Embryonic facial prominence (tissue), 1 donor: ENCODE measurements around the gene SLC24A3.
A peak's percentile ranks its signal among the peaks of the same experiment; 100 is the strongest.
"Not testable (repeated sequence)": the region's sequence is repeated elsewhere in the genome, so short reads cannot be mapped to it uniquely, and the experiment has no call there.

Source experiments
- DNase-seq: peaks from one replicate; pipeline ENCODE4 v3.0.0-alpha.2; 2016; ENCODE audit errors: extremely low spot score

SLC24A3 gene

DNA sequence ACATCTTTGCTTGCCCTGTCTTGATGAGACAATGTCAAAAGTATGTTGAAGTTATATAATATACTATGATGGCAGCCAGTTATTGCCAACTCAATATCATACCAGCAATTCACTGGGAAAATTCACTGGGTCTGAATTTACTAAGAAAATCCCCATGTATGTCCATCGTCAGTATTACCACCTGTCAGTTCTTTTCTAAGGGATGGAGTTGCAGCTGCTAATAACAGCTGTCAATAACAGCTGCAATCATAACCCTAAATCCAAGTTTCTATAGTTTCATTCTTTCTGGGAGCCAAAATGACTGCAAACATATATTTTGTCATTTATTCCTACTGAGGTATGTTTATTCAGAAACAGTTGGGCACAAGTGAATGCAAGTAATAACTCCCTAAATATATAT lies 413.0 kb downstream of the SLC24A3 start:
- DNase-seq, result no peak

DNA sequence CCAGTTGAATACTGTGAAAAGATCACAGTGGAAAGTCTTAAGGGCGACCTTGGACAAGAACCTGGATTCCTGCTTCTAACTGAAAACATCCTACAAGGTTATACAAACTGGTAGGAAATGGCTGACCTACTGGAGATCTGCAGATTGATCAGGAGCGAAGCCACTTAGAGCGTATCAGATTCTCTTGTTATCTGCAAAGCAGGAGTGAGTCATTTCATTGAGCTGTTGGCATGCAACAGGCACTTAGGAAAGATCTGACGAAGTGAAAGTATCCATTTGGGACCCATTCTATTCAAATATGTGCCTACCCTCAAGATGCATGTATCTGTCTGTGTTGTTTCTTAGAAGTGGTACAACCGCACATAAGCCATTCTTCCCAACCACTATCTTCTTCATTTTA lies 414.5 kb downstream of the SLC24A3 start:
- no peak for DNase-seq

DNA sequence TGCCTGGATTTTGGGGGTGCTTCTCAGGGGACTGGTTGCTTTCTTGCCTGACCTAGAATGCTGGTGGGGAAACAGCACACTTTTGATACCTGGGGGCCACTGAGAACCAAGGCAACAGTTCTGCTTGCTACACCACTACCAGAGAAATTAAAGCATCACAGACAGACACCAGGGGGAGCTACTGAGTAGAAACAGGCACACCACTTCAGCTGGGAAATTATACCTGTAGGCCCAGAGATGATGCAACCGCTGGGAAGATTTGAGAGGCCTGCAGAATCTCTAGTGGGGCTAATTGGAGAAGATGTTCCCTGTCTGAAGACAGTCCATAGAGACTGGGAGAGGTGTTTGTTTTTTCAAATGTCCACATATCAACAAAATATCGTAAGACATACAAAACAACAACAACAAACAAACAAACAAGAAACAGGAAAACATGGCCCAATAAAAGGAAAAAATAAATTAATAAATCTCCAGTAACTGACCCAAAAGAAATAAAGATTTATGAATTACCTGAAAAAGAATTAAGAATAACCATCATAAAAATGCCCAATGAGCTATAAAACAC lies 416.2 kb downstream of the SLC24A3 start:
- DNase-seq, result no peak

DNA sequence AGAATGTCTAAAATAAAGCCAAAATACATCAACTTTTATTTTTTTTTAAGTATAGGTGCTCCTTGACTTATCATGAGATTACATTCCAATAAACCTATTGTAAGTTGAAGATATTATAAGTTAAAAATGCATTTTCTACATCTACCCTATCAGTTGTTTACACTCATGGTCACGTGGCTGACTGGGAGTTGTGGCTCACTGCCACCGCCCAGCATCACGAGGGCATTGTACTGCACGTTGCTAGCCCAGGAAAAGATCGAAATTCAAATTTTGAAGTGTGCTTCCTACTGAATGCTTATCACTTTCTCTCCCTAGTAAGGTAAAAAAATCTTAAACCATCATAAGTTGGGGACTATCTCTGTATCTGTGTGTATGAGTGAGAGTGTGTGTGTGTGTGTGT lies 419.0 kb downstream of the SLC24A3 start:
- no peak for DNase-seq

DNA sequence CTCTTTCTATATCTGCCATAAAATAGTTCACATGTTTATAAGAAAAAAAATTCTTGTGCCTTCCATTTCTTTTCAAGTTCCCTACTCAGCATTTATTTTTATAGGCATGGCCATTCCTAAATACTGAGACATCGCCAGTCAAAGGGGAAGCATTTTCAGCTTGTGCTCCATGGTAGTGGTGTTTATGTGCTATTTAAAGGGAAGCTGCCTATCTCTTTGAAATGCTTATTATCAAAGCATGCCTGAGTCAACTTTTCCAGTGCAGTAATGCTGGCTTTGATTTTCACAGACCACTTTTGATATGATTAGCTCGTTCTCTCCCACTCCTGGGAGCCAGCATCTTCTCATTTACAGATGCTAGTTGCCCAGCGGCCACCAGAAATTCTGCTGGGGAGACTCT lies 421.5 kb downstream of the SLC24A3 start:
- DNase-seq, result no peak

DNA sequence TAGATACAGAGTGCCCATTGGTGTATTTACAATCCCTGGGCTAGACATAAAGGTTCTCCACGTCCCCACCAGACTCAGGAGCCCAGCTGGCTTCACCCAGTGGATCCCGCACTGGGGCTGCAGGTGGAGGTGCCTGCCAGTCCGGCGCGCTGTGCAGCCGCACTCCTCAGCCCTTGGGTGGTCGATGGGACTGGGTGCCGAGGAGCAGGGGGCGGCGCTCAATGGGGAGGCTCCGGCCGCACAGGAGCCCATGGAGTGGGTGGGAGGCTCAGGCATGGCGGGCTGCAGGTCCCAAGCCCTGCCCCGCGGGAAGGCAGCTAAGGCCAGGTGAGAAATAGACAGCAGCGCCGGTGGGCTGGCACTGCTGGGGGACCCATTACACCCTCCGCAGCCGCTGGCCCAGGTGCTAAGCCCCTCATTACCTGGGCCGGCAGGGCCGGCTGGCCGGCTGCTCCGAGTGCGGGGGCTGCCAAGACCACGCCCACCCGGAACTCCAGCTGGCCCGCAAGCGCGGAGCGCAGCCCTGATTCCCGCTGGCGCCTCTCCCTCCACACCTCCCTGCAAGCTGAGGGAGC lies 427.1 kb downstream of the SLC24A3 start:
- DNase-seq, result not testable (repeated sequence)

DNA sequence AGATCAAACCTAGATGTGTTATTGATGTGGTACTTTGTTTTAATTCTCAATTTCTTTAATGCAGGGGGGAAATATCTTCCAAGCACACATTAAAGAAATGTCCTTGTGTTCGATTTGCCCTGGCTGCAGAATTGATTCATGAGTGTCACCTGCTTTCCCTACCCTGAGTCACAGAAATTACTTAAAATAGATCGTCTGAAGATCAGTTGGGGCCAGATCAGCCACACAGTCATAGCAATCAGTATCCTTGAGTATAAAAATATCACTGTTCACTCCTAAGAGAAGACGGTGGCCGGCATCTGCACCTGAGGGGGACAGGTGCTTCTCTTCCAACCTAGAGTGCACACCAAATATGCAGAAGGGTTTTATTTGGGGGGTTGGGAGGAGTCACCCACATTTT lies 430.4 kb downstream of the SLC24A3 start:
- no peak for DNase-seq

DNA sequence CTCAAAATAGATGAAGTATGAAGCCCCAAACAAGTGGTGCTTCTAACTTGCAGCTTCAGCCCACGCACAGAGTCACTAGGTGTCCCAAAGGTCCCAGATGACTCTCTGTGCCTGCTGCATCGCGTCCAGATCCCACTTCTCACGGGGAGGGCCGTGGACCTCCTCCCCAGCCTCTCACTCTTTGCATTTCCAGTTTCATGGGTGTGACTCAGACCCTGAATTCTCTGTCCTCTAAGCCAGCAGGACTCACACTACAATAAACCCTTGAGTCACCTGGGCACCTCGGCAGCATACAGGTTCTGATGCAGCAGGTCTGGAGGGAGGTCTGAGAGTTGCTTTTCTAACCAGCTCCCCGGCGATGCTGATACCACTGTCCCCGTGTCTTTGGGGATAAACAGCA lies 431.6 kb downstream of the SLC24A3 start:
- DNase-seq, result no peak

DNA sequence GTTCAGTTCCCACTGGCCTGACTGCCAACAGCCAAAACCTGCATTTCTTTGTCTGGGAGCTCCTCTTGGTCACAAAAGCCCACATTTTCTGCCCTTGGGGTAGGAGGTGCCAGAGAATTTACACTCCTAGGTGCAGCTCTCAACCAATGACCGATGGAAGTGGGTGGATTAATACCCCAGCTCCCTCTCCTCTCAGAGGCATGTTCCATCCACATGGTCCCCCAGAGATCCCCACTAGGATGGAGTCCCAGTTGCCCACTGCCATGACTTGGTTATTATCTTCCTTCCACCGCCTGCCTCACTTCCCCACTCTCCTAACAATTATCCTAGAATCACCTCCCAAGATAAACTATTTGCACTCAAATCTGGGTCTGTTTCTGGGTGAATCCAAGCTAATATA lies 434.5 kb downstream of the SLC24A3 start:
- DNase-seq, result no peak

DNA sequence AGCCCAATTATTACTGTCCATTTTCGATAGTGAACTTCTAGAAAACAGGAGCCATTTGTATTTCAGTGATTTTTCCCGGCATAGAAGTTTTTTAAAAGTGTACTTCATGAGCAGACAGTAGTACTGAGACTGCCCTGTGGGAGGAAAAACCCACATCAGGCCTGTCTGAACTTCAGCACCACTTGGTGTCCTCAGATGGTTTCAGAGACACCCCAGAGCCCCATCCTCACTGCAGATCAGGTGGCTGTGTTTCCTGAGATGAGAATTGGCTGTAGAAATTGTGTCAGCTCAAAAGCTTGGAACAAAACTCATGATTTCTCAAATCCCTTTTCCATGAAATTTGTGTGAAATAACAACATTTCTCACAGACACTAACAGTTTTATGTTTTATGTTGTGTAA lies 435.6 kb downstream of the SLC24A3 start:
- DNase-seq, result no peak

DNA sequence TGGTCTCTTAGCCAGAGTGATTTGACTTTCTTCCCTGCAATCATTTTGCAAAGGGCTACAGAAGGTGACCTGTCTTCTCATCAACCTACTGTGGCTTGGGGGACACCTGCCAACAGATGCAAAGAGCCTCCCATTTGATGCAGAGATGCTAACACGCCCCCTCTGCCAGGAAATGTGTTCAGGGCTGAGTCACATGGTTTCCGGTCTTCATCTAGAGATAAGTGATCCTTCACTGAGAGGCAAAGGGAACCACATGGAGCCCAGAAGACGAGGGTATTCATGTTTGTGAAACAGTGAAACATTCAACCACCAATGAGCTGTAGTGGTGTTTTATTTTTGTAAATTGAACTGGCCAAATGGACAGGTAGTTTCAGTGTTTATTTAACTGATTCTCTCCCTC lies 436.6 kb downstream of the SLC24A3 start:
- no peak for DNase-seq

DNA sequence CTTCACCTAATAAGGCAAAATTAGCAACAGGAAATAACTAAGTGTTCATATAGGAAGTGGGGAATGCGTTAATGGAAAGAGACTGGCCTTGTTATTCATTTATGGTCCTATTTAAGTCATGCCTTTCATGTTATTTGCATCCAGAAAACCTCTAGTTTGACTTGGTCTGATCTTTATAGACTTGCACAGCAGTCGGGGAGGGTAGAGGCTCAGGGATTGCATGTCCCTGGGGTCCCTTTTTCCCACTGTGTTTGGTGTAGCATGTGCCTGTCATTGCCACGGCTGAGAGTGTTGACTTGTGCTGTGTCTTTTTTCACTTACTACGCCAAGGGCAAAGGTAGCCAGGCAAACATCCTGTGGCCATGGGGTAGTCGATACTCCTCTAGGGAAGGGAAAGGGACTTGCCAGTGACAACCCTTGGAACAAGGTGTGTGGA lies 440.2 kb downstream of the SLC24A3 start:
- DNase-seq, result no peak

DNA sequence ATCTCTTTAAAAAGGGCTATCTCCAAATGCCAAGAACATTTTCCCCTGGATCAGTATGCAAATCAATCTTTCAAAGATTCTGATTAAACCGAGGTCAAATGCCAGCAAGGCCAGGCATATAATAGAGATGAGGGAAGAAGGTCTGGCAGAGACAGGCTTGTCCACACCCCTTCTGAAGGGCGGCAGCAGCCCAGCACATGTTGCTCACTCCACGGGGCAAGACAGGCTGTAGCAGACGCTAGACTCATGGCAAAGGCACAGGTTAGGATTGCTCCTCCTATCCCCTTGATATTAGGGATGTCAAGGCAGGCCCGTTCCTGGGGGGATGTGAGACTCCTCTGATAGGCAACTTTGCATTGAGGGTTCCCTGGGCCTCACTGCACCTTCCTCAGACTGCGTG lies 440.9 kb downstream of the SLC24A3 start:
- no peak for DNase-seq

DNA sequence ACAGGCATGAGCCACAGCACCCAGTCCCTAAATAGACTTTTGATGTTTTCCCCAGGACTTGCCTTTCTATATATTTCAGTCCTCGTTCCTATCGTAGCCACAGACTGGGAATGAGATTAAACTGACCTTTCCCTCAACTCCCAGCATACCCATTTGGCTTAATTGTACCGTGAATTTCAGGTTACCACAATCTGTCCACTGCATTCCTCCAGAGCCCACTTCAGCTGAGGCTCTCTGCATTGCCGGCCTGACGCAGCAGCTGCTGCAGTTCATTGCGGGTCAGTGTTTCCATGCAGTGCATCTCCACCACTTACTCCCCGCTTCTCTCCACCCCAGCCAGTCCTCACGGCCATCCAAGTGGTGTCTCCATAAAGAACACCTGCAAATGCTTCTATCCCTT lies 442.5 kb downstream of the SLC24A3 start:
- no peak for DNase-seq

DNA sequence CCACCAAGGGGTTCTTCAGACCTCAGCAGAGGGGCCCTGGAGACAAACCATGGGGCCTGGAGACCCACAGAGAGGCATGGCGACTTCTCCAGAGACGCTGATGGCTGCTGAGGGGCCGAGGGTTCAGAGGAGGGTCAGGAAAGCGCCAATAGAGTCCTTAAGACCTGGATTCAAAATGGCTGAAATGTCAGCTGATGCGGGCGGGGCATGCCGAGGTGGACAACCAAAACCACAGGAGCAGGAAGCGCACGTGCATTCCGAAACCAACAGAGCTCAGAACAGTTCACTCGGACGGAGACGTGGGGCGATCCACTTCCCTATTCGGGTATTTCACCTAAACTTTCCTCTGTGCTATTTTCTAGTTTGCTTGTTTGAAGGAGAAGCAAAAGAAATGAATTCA lies 445.7 kb downstream of the SLC24A3 start:
- DNase-seq, result no peak

DNA sequence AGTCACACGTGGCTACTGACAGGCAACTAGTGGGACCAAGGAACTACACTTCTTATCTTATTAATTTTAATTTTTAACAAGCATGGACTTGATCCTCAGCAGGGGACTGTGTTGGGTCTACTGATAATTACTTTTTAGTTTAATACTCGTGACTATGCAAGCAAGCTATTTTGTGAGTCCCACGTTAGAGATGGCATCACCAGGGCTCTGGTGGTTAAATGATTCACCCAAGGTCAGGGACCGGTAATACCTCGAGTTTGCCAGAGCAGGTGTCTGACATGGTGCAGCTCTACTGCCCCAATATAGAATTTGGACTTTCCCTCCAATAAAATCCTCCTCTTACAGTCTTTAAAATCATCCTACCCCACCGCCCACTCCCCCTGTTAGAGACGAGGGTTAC lies 447.0 kb downstream of the SLC24A3 start:
- DNase-seq, result no peak

DNA sequence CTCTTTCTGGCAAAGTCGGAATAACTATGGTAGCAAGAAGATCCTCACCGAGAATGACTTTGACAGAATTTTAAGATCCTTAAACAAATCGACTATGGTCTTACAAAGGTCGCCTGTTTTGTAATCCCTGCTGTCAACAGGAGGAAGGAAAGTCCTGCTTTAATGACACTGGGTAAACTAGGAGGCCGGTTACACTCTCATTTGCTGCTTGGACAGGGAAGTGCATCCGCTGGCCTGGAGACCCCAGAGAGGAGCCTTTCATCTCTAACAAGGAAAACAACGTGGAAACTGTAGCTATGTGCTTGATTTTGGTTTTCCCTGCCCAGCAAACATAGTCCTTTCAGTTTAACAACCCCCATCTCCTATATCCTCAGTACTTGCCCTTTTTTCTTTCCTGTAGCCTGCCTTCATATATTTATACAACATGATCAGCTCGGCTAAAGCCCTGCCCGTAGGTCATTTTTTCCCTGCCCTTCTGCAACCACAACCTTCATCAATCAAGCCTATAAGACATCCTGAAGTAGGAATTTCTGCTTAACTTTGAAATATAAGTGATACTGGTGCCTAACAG lies 448.5 kb downstream of the SLC24A3 start:
- DNase-seq, result no peak

DNA sequence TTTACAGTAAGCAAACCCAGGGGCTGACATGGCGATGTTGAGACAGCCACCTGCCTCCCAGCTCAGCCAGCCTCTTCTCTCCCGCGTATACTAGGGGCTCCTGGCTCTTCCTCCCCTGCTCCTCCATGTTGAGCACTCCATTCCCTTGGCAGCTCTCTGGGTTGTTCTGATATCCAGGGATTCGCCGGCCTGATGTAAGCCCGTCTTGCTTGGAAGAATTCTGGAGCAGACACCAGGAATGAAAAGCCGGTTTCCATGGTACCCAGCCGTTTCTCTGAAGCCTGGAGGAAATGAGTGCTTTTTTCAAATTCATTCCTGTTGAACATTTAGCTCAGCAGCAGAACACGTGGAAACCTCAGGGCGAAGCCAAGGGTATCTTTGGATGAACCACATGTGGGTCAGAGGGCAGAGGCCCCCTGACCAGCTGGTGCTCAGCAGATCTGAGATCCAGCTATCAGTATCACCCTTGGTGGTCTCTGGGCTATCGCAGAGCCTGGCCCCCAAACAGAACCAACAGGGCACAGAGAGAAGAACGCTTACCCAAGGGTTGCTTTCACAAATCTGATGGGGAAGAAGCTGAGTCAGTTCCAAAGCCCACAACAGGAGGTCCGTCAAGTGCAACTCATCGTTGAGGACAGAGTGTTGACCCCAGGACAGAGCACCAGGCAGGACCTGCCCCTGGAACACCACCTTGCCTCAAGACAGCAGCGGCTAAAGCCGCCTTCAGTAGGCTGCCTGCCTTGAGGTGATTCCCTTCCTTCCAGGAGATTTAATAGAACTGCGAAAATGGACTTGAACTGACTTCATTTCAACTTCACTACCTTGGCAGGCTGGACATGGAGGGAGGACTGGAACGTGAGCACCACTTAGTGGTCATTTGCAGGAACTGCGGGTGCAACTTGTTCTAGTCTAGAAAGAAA lies 449.5 kb downstream of the SLC24A3 start:
- peak; percentile 84 for DNase-seq

DNA sequence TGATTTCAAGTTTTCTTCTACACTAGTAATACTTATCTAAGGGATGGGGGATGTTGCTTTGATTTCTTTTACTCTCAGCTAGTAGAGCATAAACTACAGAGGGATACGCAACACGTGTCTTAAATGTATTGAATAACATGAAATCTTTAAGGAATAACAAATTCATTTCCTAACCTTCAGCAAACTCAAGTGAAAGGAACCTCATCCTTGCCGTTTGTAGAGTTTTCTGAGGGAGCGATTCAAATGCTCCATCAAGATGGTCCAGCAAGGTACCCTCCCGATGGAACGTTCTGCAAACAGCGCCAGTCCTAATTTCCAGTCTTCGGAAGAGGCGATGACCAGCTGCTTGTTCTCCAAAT lies 450.2 kb downstream of the SLC24A3 start:
- no peak for DNase-seq

DNA sequence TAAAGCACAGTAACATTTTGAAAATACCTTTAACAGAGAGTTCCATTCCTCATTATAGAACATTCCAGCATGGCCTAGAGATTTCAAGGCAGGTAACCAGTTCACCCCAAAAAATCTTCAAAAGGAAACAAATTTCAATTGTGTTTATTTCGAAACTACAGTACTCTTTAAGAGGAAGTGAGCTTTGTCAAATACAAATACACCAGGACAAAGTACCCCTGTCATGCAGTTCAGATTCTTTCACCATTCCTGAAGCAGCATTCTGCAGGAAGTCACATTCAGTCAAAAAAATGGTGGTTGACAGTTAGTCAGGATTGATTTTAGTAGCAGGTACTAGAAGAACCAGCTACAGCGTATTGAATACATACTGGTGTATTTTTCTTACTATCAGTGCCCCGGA lies 456.0 kb downstream of the SLC24A3 start:
- DNase-seq, result no peak

DNA sequence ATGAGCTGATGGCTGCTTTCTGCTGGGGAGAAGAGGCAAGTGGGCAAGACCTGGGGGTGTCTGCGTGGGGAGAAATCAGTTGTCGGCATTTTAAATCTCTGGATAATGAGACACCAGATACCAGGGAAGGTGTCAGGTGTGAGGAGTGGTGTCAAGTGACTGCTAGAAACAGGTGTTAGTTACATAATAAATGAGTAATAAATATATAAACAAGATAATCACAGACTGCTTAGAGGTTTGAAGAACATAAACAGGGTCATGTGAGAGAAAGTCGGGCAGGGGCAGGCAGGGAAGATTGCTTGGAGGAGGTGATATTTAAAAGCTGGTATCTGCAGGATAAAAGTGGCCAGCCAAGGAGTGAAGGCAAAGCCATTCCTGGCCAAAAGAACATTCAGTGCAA lies 458.4 kb downstream of the SLC24A3 start:
- no peak for DNase-seq

DNA sequence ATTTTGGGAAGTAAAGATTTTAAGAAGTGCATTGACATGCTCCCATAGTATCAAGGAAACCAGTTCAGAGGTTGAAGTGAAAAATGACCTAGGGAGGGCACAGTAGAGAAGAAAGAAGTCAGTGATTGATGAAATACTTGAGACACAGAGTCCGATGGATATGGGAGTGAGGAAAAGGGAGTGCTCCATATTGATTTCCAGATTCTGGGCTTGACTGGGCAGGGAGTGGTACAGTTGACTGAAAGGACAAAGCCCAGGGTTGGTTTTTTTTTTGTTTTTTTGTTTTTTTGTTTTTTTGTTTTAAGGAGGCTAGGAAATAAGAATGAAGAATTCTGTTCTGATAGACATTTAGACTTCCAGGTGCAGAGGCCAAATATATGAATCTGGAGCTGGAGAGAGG lies 458.9 kb downstream of the SLC24A3 start:
- DNase-seq, result no peak

DNA sequence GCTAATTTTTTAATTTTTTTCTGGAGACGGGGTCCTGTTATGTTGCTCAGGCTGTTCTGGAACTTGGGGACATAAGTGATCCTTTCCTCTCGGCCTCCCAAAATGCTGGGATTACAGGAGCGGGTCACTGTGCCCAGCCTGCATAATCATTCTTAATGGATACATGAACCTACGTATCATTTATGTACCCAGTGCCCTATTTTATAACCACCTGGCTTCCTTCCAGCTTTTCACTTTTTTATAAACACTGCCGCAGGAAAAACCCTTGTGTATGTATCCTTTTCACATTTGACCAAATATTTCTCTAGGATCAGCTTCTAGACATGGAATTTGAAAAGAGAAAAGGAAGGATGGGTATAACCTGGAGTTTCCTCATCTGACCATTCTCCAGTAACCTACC lies 460.1 kb downstream of the SLC24A3 start:
- DNase-seq, result no peak
